Lower lobe of right lung (tissue), 2 donors: Measurements from ENCODE around the gene CTXN1. TPM values are rescaled to one million over a fixed set of nuclear protein-coding genes. Genes with fewer than 3 reads are reported as not detected.

Experiments
- ATAC-seq, 2 donors: fragments of 200-7000 bp; cut with Tn5 transposase; one replicate each; pipeline ENCODE4 v1.9.1; 2020 to 2022; ENCODE audit warnings: mild to moderate bottlenecking in 2 of 2, moderate library complexity in 2 of 2
- DNase-seq: peaks from one replicate; pipeline ENCODE4 v3.0.0-alpha.2; 2020
- H3K27ac ChIP-seq: fragments of 200-600 bp; one replicate; pipeline ENCODE4 v1.8.0; 2022
- H3K27me3 ChIP-seq: fragments of 200-600 bp; one replicate; pipeline ENCODE4 v1.8.0; 2022; ENCODE audit warnings: low read depth
- H3K36me3 ChIP-seq: fragments of 200-600 bp; one replicate; pipeline ENCODE4 v1.8.0; 2022; ENCODE audit warnings: mild to moderate bottlenecking
- H3K4me1 ChIP-seq: fragments of 200-600 bp; one replicate; pipeline ENCODE4 v1.8.0; 2022
- H3K4me3 ChIP-seq: fragments of 200-600 bp; one replicate; pipeline ENCODE4 v1.8.0; 2022; ENCODE audit warnings: mild to moderate bottlenecking
- H3K9me3 ChIP-seq: fragments of 200-600 bp; one replicate; pipeline ENCODE4 v1.8.0; 2022
- CTCF ChIP-seq: fragments of 200-600 bp; IDR thresholded peaks from one replicate; pipeline ENCODE4 v1.8.0; 2022; ENCODE audit warnings: antibody characterized with exemption, mild to moderate bottlenecking
- intact Hi-C: fragments of 100-400 bp; cut with DNase I; formaldehyde crosslinking; loops from one replicate; pipeline ENCODE4 v1.11.0; 2022
- total RNA-seq: library from RNA; stranded (reverse); fragmentation: NEBNext Ultra II Directional; extraction: Animal tissue kit (Norgen Biotek cat#: 25700); gene quantifications from one replicate; pipeline ENCODE4 v1.2.1, GENCODE V29; 2021
- donor health status: DM: no; HTN: yes; CAD: no; lungs with severe emphysema.

Gene CTXN1
- total RNA-seq, 1 donor from 2014 or later, result 5.8 TPM

DNA sequence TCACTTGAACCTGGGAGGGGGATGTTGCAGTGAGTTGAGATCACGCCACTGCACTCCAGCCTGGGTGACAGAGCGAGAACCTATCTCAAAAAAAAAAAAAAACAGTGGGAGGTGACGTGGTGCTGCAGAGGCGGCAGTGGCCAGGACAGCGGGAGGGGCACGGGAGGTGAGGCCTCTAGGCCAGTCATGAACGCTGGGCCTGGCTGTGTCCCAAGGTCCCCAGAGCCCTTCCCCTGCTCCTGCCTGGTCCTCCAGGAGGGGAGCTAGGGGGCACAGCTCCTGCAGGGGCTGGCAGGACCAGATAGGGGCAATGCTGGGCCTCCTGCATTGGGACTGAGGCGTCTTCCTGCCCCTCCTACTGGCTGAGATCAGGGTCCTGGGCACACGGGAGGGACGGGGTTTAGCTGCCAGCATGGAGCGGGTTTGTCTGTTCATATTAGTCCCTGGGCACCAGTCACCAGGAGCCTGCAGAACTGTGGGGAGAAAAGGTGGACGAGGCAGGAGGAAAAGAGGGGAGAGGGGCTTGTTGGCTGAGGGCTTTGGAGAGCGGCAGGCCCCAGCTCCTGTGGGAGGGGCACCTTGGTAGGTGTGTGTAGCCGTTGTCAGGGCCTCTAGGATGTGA, 17.7 kb downstream of the CTXN1 start:
- DNase-seq, result no peak

DNA sequence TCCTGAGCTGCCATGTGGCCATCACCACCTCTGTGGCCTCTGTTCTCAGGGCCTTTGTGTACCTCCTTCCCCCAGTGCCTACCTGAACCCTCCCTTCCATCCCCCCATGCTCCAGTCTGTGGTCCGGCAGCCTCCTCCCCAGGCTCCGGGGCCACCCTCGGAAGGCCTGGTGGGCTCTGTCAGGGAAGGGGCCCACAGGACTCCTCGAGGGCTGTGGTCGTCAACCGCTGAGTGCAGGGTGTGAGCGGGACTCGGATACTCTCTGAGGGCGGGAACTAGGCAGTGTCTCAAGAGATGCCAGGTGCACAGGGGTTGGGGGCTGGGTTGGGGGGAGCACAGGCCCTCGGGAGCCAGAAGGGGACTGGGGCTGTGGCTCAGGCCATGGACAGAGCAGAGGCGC, 18.4 kb downstream of the CTXN1 start:
- Histone ChIP-seq H3K36me3 (peaks cover 46% of the 10 kb centered on the region), H3K9me3 (no peaks in the 10 kb centered on the region), H3K27me3 (no peaks in the 10 kb centered on the region), H3K4me1 (peaks cover 37% of the 10 kb centered on the region), H3K27ac (no peak overlapping the region), H3K4me3 (no peak overlapping the region)
- TF ChIP-seq CTCF, result no peak
- ATAC-seq, result no peak
- intact Hi-C loops, result no loop called here
- DNase-seq, result no peak

More for the DNA sequence above, 17.7 kb downstream of the CTXN1 start:
- Histone ChIP-seq H3K4me3 (no peak overlapping the region), H3K4me1 (peaks cover 31% of the 10 kb centered on the region), H3K9me3 (no peaks in the 10 kb centered on the region), H3K27me3 (no peaks in the 10 kb centered on the region), H3K36me3 (peaks cover 52% of the 10 kb centered on the region), H3K27ac (no peak overlapping the region)
- ATAC-seq, result no peak
- intact Hi-C loops, result no loop called here
- TF ChIP-seq CTCF, result no peak

GRCh38 chr19:7907122-7907521, 18.8 kb downstream of the CTXN1 start:
- DNase-seq, result peak; percentile 42
- Histone ChIP-seq H3K27me3 (no peaks in the 10 kb centered on the region), H3K27ac (no peak overlapping the region), H3K9me3 (no peaks in the 10 kb centered on the region), H3K4me3 (no peak overlapping the region), H3K4me1 (peaks cover 42% of the 10 kb centered on the region), H3K36me3 (peaks cover 42% of the 10 kb centered on the region)
- ATAC-seq, result no peak
- no peak for TF ChIP-seq CTCF
- intact Hi-C loops, result no loop called here

- H3K4me3 ChIP-seq, result no peak overlapping the region
- intact Hi-C loops, result no loop called here
- peaks cover 29% of the 10 kb centered on the region for H3K36me3 ChIP-seq
- TF ChIP-seq CTCF, result no peak
- peaks cover 44% of the 10 kb centered on the region for H3K4me1 ChIP-seq
- no peaks in the 10 kb centered on the region for H3K27me3 ChIP-seq
- H3K27ac ChIP-seq, result no peak overlapping the region
- DNase-seq (peak; percentile 47), ATAC-seq (no peak)
- H3K9me3 ChIP-seq, result no peaks in the 10 kb centered on the region
Measured at GRCh38 chr19:7905859-7906258, 20.1 kb downstream of the CTXN1 start.

DNA sequence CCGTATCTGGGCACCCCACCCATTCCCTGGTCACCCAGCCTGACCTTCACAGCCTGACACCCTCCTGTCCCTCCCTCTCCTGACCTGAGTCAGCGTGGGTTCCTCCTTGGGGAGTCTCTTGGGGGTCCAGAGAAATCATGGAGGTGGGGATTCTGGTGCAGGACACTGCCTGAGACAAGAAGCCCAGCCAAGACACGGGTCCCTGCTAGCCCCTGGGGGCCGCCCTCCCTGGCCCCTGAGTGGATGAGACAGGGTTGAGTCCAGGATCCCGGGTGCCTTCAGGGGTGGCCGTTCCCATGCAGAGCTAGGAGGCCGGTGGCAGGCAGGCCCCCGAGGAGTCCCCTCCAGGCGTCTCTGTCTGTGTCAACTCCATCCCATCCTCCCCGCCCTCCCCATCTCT, 20.7 kb downstream of the CTXN1 start:
- Histone ChIP-seq H3K27ac (no peak overlapping the region), H3K36me3 (peaks cover 23% of the 10 kb centered on the region), H3K27me3 (no peaks in the 10 kb centered on the region), H3K4me3 (peak overlapping the region; percentile 88), H3K9me3 (no peaks in the 10 kb centered on the region), H3K4me1 (peaks cover 44% of the 10 kb centered on the region)
- no peak for TF ChIP-seq CTCF
- no peak for DNase-seq
- ATAC-seq, result no peak
- intact Hi-C loops, result no loop called here
